ENCODE results near the gene TRAF7. TPM values are rescaled to one million over a fixed set of nuclear protein-coding genes. Genes with fewer than 3 reads are reported as not detected.

Gene TRAF7
- polyA plus RNA-seq, 3 donors = 5.9 to 41.9 (median 6.7) TPM

DNA sequence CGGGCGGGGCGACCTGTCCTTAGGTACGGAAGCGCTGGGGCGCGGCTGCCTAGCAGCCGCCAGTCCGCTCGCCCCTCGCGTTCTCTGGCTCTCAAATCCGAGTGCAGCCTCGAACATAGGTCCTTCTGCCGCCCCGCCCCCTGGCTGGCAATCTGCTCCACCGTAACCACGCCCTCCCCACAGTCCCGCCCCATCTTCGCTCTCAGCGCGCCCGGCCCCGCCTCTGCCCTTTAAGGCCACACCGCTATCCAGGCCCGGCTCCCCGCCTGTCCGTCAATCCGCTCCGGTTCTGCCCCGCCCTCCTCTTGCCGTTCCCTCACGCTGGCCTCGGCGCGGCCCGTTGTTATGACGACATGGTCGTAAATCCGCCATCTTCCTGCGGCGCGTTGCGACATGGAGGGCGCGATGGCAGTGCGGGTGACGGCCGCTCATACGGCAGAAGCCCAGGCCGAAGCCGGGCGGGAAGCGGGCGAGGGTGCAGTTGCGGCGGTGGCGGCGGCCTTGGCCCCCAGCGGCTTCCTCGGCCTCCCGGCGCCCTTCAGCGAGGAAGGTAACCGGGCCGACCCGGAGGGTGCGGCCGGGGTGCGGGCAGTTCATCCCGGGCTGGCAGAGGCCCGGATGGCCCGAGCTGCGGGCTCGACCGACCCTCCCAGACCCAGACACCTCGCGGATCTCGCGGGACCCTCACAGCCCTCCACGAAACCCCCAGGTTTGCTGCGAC is 67.8 kb downstream of the TRAF7 start, which contains the start of gene E4F1:
Gene E4F1, plus strand, starts transcription at position 371 of the 721 bp plus-strand sequence. Its CDS starts 23 bp downstream, at position 394.
- Mint-ChIP-seq H3K27me3 (ENCODE audit: low read depth in 3 of 3) (peaks cover 0 to 3% (median 1%) of the 10 kb centered on the region in 3 donors), H3K4me3 (peak within 1 kb of the TSS; percentile 75 to 86), H3K9me3 (no peaks in the 10 kb centered on the region), H3K36me3 (peaks cover 2 to 15% of the 10 kb centered on the region in 2 donors), H3K4me1 (peaks cover 22% of the 10 kb centered on the region), H3K27ac (peak within 1 kb of the TSS; percentile 46 to 86 (median 77))
- peaks cover 42% of the 10 kb centered on the region for H3K79me2 ChIP-seq (ENCODE audit: insufficient read depth, low read length)
- peaks cover 3 to 17% of the 10 kb centered on the region in 2 donors for H3K36me3 ChIP-seq (replicated peaks in 1 of 2; ENCODE audit: control insufficient read depth in 1 of 2, insufficient read depth in 2 of 2, low read length in 2 of 2)
- intact Hi-C loops (cut with micrococcal nuclease) = loop anchor here in 1 of 2 donors (1.0 to 5.0 kb wide), 3 partner anchors 8 to 176 kb away; partner anchors contain the start of genes NTHL1, RNPS1 and TSC2
- H3K27ac ChIP-seq (ENCODE audit: low read depth in 1 of 2, low read length in 2 of 2) = peak within 1 kb of the TSS; percentile 60 to 87
- H3K9ac ChIP-seq (ENCODE audit: insufficient read depth, low read length, poor library complexity, severe bottlenecking) = peak within 1 kb of the TSS; percentile 96
- peaks cover 11% of the 10 kb centered on the region for H4K20me1 ChIP-seq (ENCODE audit: insufficient read depth, low read length)
- DNase-seq = peak; percentile 98 to 100 (median 100)
- H3K9me3 ChIP-seq (replicated peaks in 1 of 2; ENCODE audit: control insufficient read depth in 1 of 2, insufficient read depth in 1 of 2, low read length in 2 of 2) = no peaks in the 10 kb centered on the region
- H3K4me3 ChIP-seq (replicated peaks in 1 of 3; ENCODE audit: low read depth in 2 of 3, low read length in 3 of 3) = peak within 1 kb of the TSS; percentile 64 to 95 (median 83)
- peak within 1 kb of the TSS; percentile 99 for H3K4me2 ChIP-seq (replicated peaks; ENCODE audit: extremely low read depth, low read length, poor library complexity, severe bottlenecking)
- peaks cover 13 to 17% of the 10 kb centered on the region in 2 donors for H3K4me1 ChIP-seq (ENCODE audit: control insufficient read depth in 1 of 2, insufficient read depth in 2 of 2, low read length in 2 of 2)
- TF ChIP-seq, protein P1, sequence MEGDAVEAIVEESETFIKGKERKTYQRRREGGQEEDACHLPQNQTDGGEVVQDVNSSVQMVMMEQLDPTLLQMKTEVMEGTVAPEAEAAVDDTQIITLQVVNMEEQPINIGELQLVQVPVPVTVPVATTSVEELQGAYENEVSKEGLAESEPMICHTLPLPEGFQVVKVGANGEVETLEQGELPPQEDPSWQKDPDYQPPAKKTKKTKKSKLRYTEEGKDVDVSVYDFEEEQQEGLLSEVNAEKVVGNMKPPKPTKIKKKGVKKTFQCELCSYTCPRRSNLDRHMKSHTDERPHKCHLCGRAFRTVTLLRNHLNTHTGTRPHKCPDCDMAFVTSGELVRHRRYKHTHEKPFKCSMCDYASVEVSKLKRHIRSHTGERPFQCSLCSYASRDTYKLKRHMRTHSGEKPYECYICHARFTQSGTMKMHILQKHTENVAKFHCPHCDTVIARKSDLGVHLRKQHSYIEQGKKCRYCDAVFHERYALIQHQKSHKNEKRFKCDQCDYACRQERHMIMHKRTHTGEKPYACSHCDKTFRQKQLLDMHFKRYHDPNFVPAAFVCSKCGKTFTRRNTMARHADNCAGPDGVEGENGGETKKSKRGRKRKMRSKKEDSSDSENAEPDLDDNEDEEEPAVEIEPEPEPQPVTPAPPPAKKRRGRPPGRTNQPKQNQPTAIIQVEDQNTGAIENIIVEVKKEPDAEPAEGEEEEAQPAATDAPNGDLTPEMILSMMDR (IDR thresholded peaks at IDR 0.05) = no peak
- WGBS (ENCODE audit: insufficient coverage) = under 1% methylated on average over 79 of the region's 82 CpGs
- H2AFZ ChIP-seq (ENCODE audit: insufficient read depth, low read depth, low read length, poor library complexity, severe bottlenecking) = peak within 1 kb of the TSS; percentile 97
- no peaks in the 10 kb centered on the region for H3K27me3 ChIP-seq (ENCODE audit: control insufficient read depth in 2 of 2, insufficient read depth in 2 of 2, low read length in 2 of 2)

DNA sequence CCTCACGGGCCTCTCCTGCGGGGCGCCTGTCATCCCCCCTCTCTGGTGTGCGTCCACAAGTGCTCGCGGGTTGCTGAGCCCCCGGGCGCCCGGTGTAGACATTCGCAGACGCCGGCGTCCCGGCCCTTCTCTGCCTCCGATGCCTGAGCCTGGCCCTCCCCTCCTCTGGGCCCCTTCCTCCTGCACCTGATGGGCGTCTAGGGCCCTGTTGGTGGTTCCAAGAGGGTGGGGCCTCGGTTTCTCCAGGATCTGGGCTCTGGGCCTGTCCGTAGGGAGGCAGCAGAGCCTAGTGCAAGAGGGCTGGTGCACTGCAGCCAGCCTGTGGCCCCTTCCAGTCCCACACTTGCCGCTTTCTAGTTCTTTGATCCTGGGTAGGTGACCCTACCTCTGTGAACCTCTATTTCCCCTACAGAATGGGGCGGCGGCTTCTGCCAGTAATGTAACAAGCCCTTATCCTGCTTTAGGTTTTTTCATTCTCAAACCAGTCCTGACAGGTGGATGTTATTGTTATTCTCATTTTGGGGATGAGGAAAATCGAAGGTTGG is 68.4 kb downstream of the TRAF7 start:
- H3K4me3 ChIP-seq (replicated peaks in 1 of 3; ENCODE audit: low read depth in 2 of 3, low read length in 3 of 3) = peak overlapping the region; percentile 64 to 95 (median 83)
- peaks cover 0 to 3% (median 1%) of the 10 kb centered on the region in 3 donors for H3K27me3 Mint-ChIP-seq (ENCODE audit: low read depth in 3 of 3)
- peaks cover 7 to 20% of the 10 kb centered on the region in 2 donors for H3K36me3 Mint-ChIP-seq
- H3K27ac Mint-ChIP-seq = peak overlapping the region; percentile 46 to 86 (median 74)
- DNase-seq = no peak
- no peaks in the 10 kb centered on the region for H3K27me3 ChIP-seq (ENCODE audit: control insufficient read depth in 2 of 2, insufficient read depth in 2 of 2, low read length in 2 of 2)
- H3K9me3 Mint-ChIP-seq = no peaks in the 10 kb centered on the region
- H3K4me1 Mint-ChIP-seq = peaks cover 22% of the 10 kb centered on the region
- peak overlapping the region; percentile 75 to 86 for H3K4me3 Mint-ChIP-seq
- peak overlapping the region; percentile 60 to 87 for H3K27ac ChIP-seq (ENCODE audit: low read depth in 1 of 2, low read length in 2 of 2)
- peaks cover 9 to 23% of the 10 kb centered on the region in 2 donors for H3K36me3 ChIP-seq (replicated peaks in 1 of 2; ENCODE audit: control insufficient read depth in 1 of 2, insufficient read depth in 2 of 2, low read length in 2 of 2)
- 0% methylated on average over 18 of the region's 22 CpGs for WGBS (ENCODE audit: insufficient coverage)
- peaks cover 42% of the 10 kb centered on the region for H3K79me2 ChIP-seq (ENCODE audit: insufficient read depth, low read length)
- peaks cover 11% of the 10 kb centered on the region for H4K20me1 ChIP-seq (ENCODE audit: insufficient read depth, low read length)
- H3K9me3 ChIP-seq (replicated peaks in 1 of 2; ENCODE audit: control insufficient read depth in 1 of 2, insufficient read depth in 1 of 2, low read length in 2 of 2) = no peaks in the 10 kb centered on the region
- H3K4me2 ChIP-seq (replicated peaks; ENCODE audit: extremely low read depth, low read length, poor library complexity, severe bottlenecking) = peak overlapping the region; percentile 99
- peak overlapping the region; percentile 97 for H2AFZ ChIP-seq (ENCODE audit: insufficient read depth, low read depth, low read length, poor library complexity, severe bottlenecking)
- H3K4me1 ChIP-seq (ENCODE audit: control insufficient read depth in 1 of 2, insufficient read depth in 2 of 2, low read length in 2 of 2) = peaks cover 13 to 17% of the 10 kb centered on the region in 2 donors
- peak overlapping the region; percentile 96 for H3K9ac ChIP-seq (ENCODE audit: insufficient read depth, low read length, poor library complexity, severe bottlenecking)
- TF ChIP-seq, protein P1 (IDR thresholded peaks at IDR 0.05) = no peak
- intact Hi-C loops (cut with micrococcal nuclease) = loop anchor here in 1 of 2 donors (1.0 to 5.0 kb wide), 3 partner anchors 9 to 177 kb away; partner anchors contain the start of genes NTHL1, RNPS1 and TSC2

Measured in CD14-positive monocyte (primary cell).